ENCODE measurements around the gene VPS72.
A peak's percentile ranks its signal among the peaks of the same experiment; 100 is the strongest.
"Not testable (repeated sequence)": the region's sequence is repeated elsewhere in the genome, so short reads cannot be mapped to it uniquely, and the experiment has no call there.

VPS72 gene

DNA sequence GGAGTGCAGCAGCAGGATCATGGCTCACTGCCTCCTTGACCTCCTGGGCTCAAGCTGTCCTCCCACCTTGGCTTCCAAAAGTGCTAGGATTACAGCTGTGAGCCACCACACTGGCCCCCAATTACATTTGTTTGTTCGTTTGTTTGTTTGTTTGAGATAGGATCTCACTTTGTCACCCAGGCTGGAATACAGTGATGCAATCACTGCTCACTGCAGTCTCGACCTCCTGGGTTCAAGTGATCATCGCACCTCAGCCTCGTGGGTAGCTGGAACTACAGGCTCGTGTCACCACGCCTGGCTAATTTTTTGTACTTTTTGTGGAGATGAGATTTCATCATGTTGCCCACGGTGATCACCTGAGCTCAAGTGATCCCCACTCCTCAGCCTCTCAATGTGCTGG, 2.0 kb upstream of the VPS72 start:
- no peaks in the 10 kb centered on the region for H3K9me3 ChIP-seq
- no peak overlapping the region for H3K4me3 ChIP-seq (ENCODE audit: low read depth, low read length)
- TF ChIP-seq, protein P1, sequence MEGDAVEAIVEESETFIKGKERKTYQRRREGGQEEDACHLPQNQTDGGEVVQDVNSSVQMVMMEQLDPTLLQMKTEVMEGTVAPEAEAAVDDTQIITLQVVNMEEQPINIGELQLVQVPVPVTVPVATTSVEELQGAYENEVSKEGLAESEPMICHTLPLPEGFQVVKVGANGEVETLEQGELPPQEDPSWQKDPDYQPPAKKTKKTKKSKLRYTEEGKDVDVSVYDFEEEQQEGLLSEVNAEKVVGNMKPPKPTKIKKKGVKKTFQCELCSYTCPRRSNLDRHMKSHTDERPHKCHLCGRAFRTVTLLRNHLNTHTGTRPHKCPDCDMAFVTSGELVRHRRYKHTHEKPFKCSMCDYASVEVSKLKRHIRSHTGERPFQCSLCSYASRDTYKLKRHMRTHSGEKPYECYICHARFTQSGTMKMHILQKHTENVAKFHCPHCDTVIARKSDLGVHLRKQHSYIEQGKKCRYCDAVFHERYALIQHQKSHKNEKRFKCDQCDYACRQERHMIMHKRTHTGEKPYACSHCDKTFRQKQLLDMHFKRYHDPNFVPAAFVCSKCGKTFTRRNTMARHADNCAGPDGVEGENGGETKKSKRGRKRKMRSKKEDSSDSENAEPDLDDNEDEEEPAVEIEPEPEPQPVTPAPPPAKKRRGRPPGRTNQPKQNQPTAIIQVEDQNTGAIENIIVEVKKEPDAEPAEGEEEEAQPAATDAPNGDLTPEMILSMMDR (IDR thresholded peaks at IDR 0.05; ENCODE audit: low read depth, low read length) = no peak
- DNase-seq = no peak
- H3K4me1 ChIP-seq = no peaks in the 10 kb centered on the region
- no peaks in the 10 kb centered on the region for H3K27me3 ChIP-seq
- no peaks in the 10 kb centered on the region for H3K36me3 ChIP-seq

- DNase-seq, H3K9me3 ChIP-seq, H3K4me1 ChIP-seq, H3K27me3 ChIP-seq: not testable (repeated sequence)
- Histone ChIP-seq H3K36me3 (peaks cover 23% of the 10 kb centered on the region), H3K4me3 (ENCODE audit: low read depth, low read length) (peak overlapping the region; percentile 79)
These were observed 1.3 kb downstream of the VPS72 start for GRCh38 chr1:151188667-151189066.

GRCh38 chr1:151187205-151187604, 2.8 kb downstream of the VPS72 start:
- TF ChIP-seq, protein P1 (IDR thresholded peaks at IDR 0.05; ENCODE audit: low read depth, low read length) = no peak
- H3K4me3 ChIP-seq (ENCODE audit: low read depth, low read length) = no peak overlapping the region

DNA sequence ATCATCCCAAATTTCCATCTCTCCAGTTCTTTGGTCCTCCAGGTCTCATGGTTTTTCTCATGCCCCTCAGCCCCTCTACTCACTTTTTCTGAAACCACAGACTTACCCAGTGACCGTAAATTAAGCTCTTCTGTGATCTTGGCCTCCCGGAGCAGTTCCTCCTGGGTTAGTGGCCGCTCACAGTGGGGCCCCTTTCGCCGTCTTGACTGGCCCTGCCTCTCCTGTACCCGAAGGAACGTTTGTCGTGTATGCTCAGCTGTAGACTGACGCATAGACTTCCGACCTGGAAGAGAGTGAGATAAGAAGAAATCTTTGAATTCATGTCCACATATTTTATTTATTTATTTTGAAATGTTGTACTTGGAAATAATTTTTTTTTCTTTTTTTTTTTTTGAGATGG, 5.8 kb downstream of the VPS72 start:
- TF ChIP-seq, protein P1 (IDR thresholded peaks at IDR 0.05; ENCODE audit: low read depth, low read length) = no peak
- Histone ChIP-seq H3K27me3 (no peaks in the 10 kb centered on the region), H3K36me3 (peaks cover 57% of the 10 kb centered on the region), H3K9me3 (no peaks in the 10 kb centered on the region; the same call in 1 of the 2 replicates), H3K4me3 (ENCODE audit: low read depth, low read length) (no peak overlapping the region), H3K4me1 (no peaks in the 10 kb centered on the region)
- DNase-seq = no peak

More at GRCh38 chr1:151187205-151187604, 2.8 kb downstream of the VPS72 start:
- H3K36me3 ChIP-seq = peaks cover 35% of the 10 kb centered on the region
- H3K27me3 ChIP-seq = no peaks in the 10 kb centered on the region
- no peaks in the 10 kb centered on the region for H3K9me3 ChIP-seq
- DNase-seq = no peak
- H3K4me1 ChIP-seq = no peaks in the 10 kb centered on the region

- Histone ChIP-seq H3K27me3 (no peaks in the 10 kb centered on the region), H3K9me3 (no peaks in the 10 kb centered on the region; the same call in 1 of the 2 replicates), H3K4me3 (ENCODE audit: low read depth, low read length) (no peak overlapping the region), H3K36me3 (peaks cover 47% of the 10 kb centered on the region), H3K4me1 (no peaks in the 10 kb centered on the region)
- DNase-seq = no peak
- TF ChIP-seq, protein P1 (IDR thresholded peaks at IDR 0.05; ENCODE audit: low read depth, low read length) = no peak
These were observed 13.4 kb downstream of the VPS72 start for GRCh38 chr1:151176514-151177045.

DNA sequence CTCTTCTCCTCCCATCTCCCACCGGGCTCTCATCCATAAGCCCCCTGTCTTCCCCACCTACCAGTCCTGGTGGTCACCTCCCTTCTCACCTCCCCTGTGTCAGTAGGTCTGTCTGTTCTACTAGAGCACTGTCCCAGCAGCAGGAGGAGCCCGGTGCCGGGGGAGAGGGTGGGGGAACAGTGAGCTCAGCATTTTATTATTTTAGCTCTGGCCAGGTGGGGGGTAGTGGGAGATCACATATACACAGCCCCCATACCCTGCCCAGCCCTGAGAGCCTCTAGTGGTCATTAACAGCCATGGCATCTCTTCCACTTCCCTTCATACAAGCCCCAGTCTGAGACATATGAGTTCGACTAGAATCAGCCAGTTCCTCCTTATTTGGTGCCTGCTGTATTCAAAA, 14.1 kb downstream of the VPS72 start, which contains the start of gene TMOD4:
Gene TMOD4, minus strand, starts transcription at position 119 of the 400 bp plus-strand sequence. CDS start 1,106 bp downstream, outside the sequence.
- Histone ChIP-seq H3K36me3 (peaks cover 40% of the 10 kb centered on the region), H3K4me3 (ENCODE audit: low read depth, low read length) (no peak within 1 kb of the TSS), H3K9me3 (no peaks in the 10 kb centered on the region; the same call in 1 of the 2 replicates), H3K27me3 (no peaks in the 10 kb centered on the region), H3K4me1 (no peaks in the 10 kb centered on the region)
- TF ChIP-seq, protein P1 (IDR thresholded peaks at IDR 0.05; ENCODE audit: low read depth, low read length) = peak; percentile 73
- no peak for DNase-seq

All from BE2C (cell line).